ENCODE measurements around the gene PCDHGB1. TPM values are rescaled to one million over a fixed set of nuclear protein-coding genes. Genes with fewer than 3 reads are reported as not detected.
"Not testable (repeated sequence)": the region's sequence is repeated elsewhere in the genome, so short reads cannot be mapped to it uniquely, and the experiment has no call there.

Gene PCDHGB1
- total RNA-seq, 4 donors from 2014 or later, result 1.2 to 4.3 (median 2.8) TPM

GRCh38 chr5:141397756-141398551 is 48.1 kb downstream of the PCDHGB1 start, which contains the start of gene PCDHGB5:
PCDHGB5 (plus strand) TSS chr5:141397947; CDS start chr5:141398128, 181 bp downstream.
- not testable (repeated sequence) for DNase-seq (ENCODE audit: low spot score in 2 of 2); H3K27me3 ChIP-seq; H3K27ac ChIP-seq; H3K36me3 ChIP-seq; H3K4me1 ChIP-seq
- H3K9me3 ChIP-seq, result peaks cover 65% of the 10 kb centered on the region
- TF ChIP-seq CTCF (IDR thresholded peaks at IDR 0.05), result peak; percentile 25 to 42
- 7% methylated on average over 25 of the region's 43 CpGs for WGBS
- H3K4me3 ChIP-seq, result peak within 1 kb of the TSS; percentile 20

- TF ChIP-seq POLR2AphosphoS5 (IDR thresholded peaks at IDR 0.05) (no peak), CTCF (IDR thresholded peaks at IDR 0.05) (no peak), POLR2A (IDR thresholded peaks at IDR 0.05) (no peak), EP300 (IDR thresholded peaks at IDR 0.05) (no peak)
- Histone ChIP-seq H3K36me3 (no peaks in the 10 kb centered on the region), H3K27ac (no peak overlapping the region), H3K27me3 (peaks cover 5% of the 10 kb centered on the region), H3K9me3 (peaks cover 65% of the 10 kb centered on the region), H3K4me1 (no peaks in the 10 kb centered on the region), H3K4me3 (no peak overlapping the region)
- 25% methylated on average over 15 of the region's 15 CpGs for WGBS
- DNase-seq (ENCODE audit: low spot score in 2 of 2), result no peak
These were observed 48.7 kb downstream of the PCDHGB1 start for GRCh38 chr5:141398608-141399007.

- TF ChIP-seq POLR2AphosphoS5 (IDR thresholded peaks at IDR 0.05) (no peak), POLR2A (IDR thresholded peaks at IDR 0.05) (no peak), CTCF (IDR thresholded peaks at IDR 0.05) (no peak), EP300 (IDR thresholded peaks at IDR 0.05) (no peak)
- DNase-seq (ENCODE audit: low spot score in 2 of 2), result no peak
- Histone ChIP-seq H3K27me3 (peaks cover 5% of the 10 kb centered on the region), H3K4me1 (no peaks in the 10 kb centered on the region), H3K9me3 (peaks cover 62% of the 10 kb centered on the region), H3K36me3 (no peaks in the 10 kb centered on the region), H3K27ac (no peak overlapping the region), H3K4me3 (no peak overlapping the region)
- WGBS, result 32% methylated on average over 16 of the region's 61 CpGs
These were observed 49.8 kb downstream of the PCDHGB1 start for GRCh38 chr5:141399555-141400258.

Other genes with a start within 250 kb of the PCDHGB1 start
- 1 to 10 TPM; 1.1 to 2.5 (median 2.0) TPM for gene PCDHB3, start 249.6 kb upstream of the PCDHGB1 start, total RNA-seq
- 1 to 10 TPM; 1.8 to 5.6 (median 2.0) TPM for gene PCDHB4, start 228.3 kb upstream of the PCDHGB1 start, total RNA-seq
- 1 to 10 TPM in 2 of 4 donors, under 1 TPM in 2; 0.72 to 6.2 (median 1.9) TPM for gene PCDHB5, start 214.9 kb upstream of the PCDHGB1 start, total RNA-seq
- 1 to 10 TPM in 2 of 4 donors, under 1 TPM in 1, not detected in 1; 0.76 to 2.2 (median 1.7) TPM for gene PCDHB6, start 200.0 kb upstream of the PCDHGB1 start, total RNA-seq
- 1 to 10 TPM in 1 of 4 donors, under 1 TPM in 3; 0.49 to 1.2 (median 0.78) TPM for gene PCDHB7, start 177.5 kb upstream of the PCDHGB1 start, total RNA-seq
- under 1 TPM in 3 of 4 donors, not detected in 1; 0.62 to 0.93 (median 0.68) TPM for gene PCDHB8, start 172.3 kb upstream of the PCDHGB1 start, total RNA-seq
- 1 to 10 TPM; 2.9 to 4.8 (median 3.2) TPM for gene PCDHB16, start 167.7 kb upstream of the PCDHGB1 start, total RNA-seq
- 1 to 10 TPM; 1.1 to 3.2 (median 2.5) TPM for gene PCDHB9, start 162.9 kb upstream of the PCDHGB1 start, total RNA-seq
- gene PCDHB10, start 157.7 kb upstream of the PCDHGB1 start, total RNA-seq, result 1 to 10 TPM in 3 of 4 donors, under 1 TPM in 1; 0.60 to 1.4 (median 1.2) TPM
- 1 to 10 TPM in 3 of 4 donors, under 1 TPM in 1; 0.98 to 2.8 (median 1.2) TPM for gene PCDHB11, start 150.5 kb upstream of the PCDHGB1 start, total RNA-seq
- 1 to 10 TPM in 1 of 4 donors, under 1 TPM in 3; 0.83 to 2.2 (median 0.95) TPM for gene PCDHB12, start 141.4 kb upstream of the PCDHGB1 start, total RNA-seq
- gene PCDHB13, start 136.2 kb upstream of the PCDHGB1 start, total RNA-seq, result 1 to 10 TPM; 5.9 to 10.0 (median 6.2) TPM
- gene PCDHB14, start 126.8 kb upstream of the PCDHGB1 start, total RNA-seq, result 1 to 10 TPM; 2.5 to 6.5 (median 6.0) TPM
- gene PCDHB15, start 104.7 kb upstream of the PCDHGB1 start, total RNA-seq, result 1 to 10 TPM in 3 of 4 donors, under 1 TPM in 1; 0.68 to 2.3 (median 1.6) TPM
- gene SLC25A2, start 46.0 kb upstream of the PCDHGB1 start, total RNA-seq, result 1 to 10 TPM in 2 of 4 donors, under 1 TPM in 2; 0.57 to 4.5 (median 0.99) TPM
- 10 to 100 TPM; 47.3 to 70.3 (median 62.7) TPM for gene TAF7, start 29.3 kb upstream of the PCDHGB1 start, total RNA-seq
- gene PCDHGA1, start 19.6 kb upstream of the PCDHGB1 start, total RNA-seq, result under 1 TPM; 0.26 to 0.38 (median 0.33) TPM
- 1 to 10 TPM; 2.0 to 3.4 (median 2.9) TPM for gene PCDHGA2, start 11.3 kb upstream of the PCDHGB1 start, total RNA-seq
- 1 to 10 TPM; 1.3 to 2.3 (median 1.7) TPM for gene PCDHGA3, start 6.3 kb upstream of the PCDHGB1 start, total RNA-seq
- 1 to 10 TPM; 2.0 to 5.6 (median 3.2) TPM for gene PCDHGA4, start 4.9 kb downstream of the PCDHGB1 start, total RNA-seq
- gene PCDHGB2, start 9.9 kb downstream of the PCDHGB1 start, total RNA-seq, result 1 to 10 TPM; 2.6 to 6.5 (median 3.8) TPM
- 1 to 10 TPM; 1.5 to 4.0 (median 2.7) TPM for gene PCDHGA5, start 14.1 kb downstream of the PCDHGB1 start, total RNA-seq
- gene PCDHGB3, start 20.1 kb downstream of the PCDHGB1 start, total RNA-seq, result 1 to 10 TPM; 4.3 to 9.7 (median 7.5) TPM
- 1 to 10 TPM; 3.3 to 7.3 (median 5.3) TPM for gene PCDHGA6, start 23.8 kb downstream of the PCDHGB1 start, total RNA-seq
- 1 to 10 TPM; 2.7 to 5.6 (median 4.5) TPM for gene PCDHGA7, start 32.6 kb downstream of the PCDHGB1 start, total RNA-seq
- 10 to 100 TPM in 1 of 4 donors, 1 to 10 TPM in 3; 4.1 to 10.3 (median 7.2) TPM for gene PCDHGB4, start 37.6 kb downstream of the PCDHGB1 start, total RNA-seq
- 1 to 10 TPM; 1.1 to 5.1 (median 2.1) TPM for gene PCDHGA8, start 42.5 kb downstream of the PCDHGB1 start, total RNA-seq
- 10 to 100 TPM; 13.3 to 27.4 (median 15.3) TPM for gene PCDHGB5, start 47.8 kb downstream of the PCDHGB1 start, total RNA-seq
- gene PCDHGA9, start 52.7 kb downstream of the PCDHGB1 start, total RNA-seq, result 10 to 100 TPM in 1 of 4 donors, 1 to 10 TPM in 3; 4.9 to 20.8 (median 7.9) TPM
- 10 to 100 TPM in 1 of 4 donors, 1 to 10 TPM in 3; 4.5 to 13.8 (median 8.2) TPM for gene PCDHGB6, start 57.9 kb downstream of the PCDHGB1 start, total RNA-seq
- gene PCDHGA10, start 62.9 kb downstream of the PCDHGB1 start, total RNA-seq, result 10 to 100 TPM in 2 of 4 donors, 1 to 10 TPM in 2; 7.0 to 23.6 (median 10.3) TPM
- 10 to 100 TPM in 2 of 4 donors, 1 to 10 TPM in 2; 9.2 to 18.3 (median 9.9) TPM for gene PCDHGB7, start 67.6 kb downstream of the PCDHGB1 start, total RNA-seq
- 10 to 100 TPM in 1 of 4 donors, 1 to 10 TPM in 3; 3.4 to 14.3 (median 6.9) TPM for gene PCDHGA11, start 71.0 kb downstream of the PCDHGB1 start, total RNA-seq
- 10 to 100 TPM in 1 of 4 donors, 1 to 10 TPM in 3; 2.9 to 13.4 (median 6.6) TPM for gene PCDHGA12, start 80.4 kb downstream of the PCDHGB1 start, total RNA-seq
- gene PCDHGC3, start 125.9 kb downstream of the PCDHGB1 start, total RNA-seq, result 10 to 100 TPM; 30.0 to 73.4 (median 60.4) TPM
- gene PCDHGC4, start 134.9 kb downstream of the PCDHGB1 start, total RNA-seq, result 10 to 100 TPM in 3 of 4 donors, 1 to 10 TPM in 1; 2.7 to 30.6 (median 15.0) TPM
- gene PCDHGC5, start 139.0 kb downstream of the PCDHGB1 start, total RNA-seq, result 10 to 100 TPM in 1 of 4 donors, 1 to 10 TPM in 3; 1.6 to 10.5 (median 3.2) TPM